ENCODE measurements around the gene MAST4.
A peak's percentile ranks its signal among the peaks of the same experiment; 100 is the strongest.

MAST4 gene

GRCh38 chr5:66976108-66976507, 379.9 kb downstream of the MAST4 start:
- Histone ChIP-seq H3K9me3 (ENCODE audit: control insufficient read depth, low read length) (no peaks in the 10 kb centered on the region), H2AFZ (no peak overlapping the region), H3K27me3 (ENCODE audit: control insufficient read depth, insufficient read depth, low read length) (no peaks in the 10 kb centered on the region), H3K36me3 (ENCODE audit: control insufficient read depth, insufficient read depth, low read length) (no peaks in the 10 kb centered on the region), H3K4me1 (peaks cover 12% of the 10 kb centered on the region), H3K79me2 (peaks cover 39% of the 10 kb centered on the region), H3K4me3 (ENCODE audit: low read depth, low read length) (no peak overlapping the region), H3K27ac (no peak overlapping the region), H3K9ac (no peak overlapping the region), H3K4me2 (ENCODE audit: low read length) (no peak overlapping the region)
- TF ChIP-seq, protein P1, sequence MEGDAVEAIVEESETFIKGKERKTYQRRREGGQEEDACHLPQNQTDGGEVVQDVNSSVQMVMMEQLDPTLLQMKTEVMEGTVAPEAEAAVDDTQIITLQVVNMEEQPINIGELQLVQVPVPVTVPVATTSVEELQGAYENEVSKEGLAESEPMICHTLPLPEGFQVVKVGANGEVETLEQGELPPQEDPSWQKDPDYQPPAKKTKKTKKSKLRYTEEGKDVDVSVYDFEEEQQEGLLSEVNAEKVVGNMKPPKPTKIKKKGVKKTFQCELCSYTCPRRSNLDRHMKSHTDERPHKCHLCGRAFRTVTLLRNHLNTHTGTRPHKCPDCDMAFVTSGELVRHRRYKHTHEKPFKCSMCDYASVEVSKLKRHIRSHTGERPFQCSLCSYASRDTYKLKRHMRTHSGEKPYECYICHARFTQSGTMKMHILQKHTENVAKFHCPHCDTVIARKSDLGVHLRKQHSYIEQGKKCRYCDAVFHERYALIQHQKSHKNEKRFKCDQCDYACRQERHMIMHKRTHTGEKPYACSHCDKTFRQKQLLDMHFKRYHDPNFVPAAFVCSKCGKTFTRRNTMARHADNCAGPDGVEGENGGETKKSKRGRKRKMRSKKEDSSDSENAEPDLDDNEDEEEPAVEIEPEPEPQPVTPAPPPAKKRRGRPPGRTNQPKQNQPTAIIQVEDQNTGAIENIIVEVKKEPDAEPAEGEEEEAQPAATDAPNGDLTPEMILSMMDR (IDR thresholded peaks at IDR 0.05), result no peak

- Histone ChIP-seq H3K79me2 (peaks cover 45% of the 10 kb centered on the region), H2AFZ (no peak overlapping the region), H3K9ac (no peak overlapping the region), H3K36me3 (ENCODE audit: control insufficient read depth, insufficient read depth, low read length) (no peaks in the 10 kb centered on the region), H3K4me3 (ENCODE audit: low read depth, low read length) (no peak overlapping the region), H3K27ac (no peak overlapping the region), H3K4me2 (ENCODE audit: low read length) (no peak overlapping the region), H3K4me1 (peaks cover 14% of the 10 kb centered on the region), H3K27me3 (ENCODE audit: control insufficient read depth, insufficient read depth, low read length) (no peaks in the 10 kb centered on the region), H3K9me3 (ENCODE audit: control insufficient read depth, low read length) (no peaks in the 10 kb centered on the region)
- TF ChIP-seq, protein P1 (IDR thresholded peaks at IDR 0.05), result no peak
Observed at GRCh38 chr5:66979738-66980137, 383.5 kb downstream of the MAST4 start.

DNA sequence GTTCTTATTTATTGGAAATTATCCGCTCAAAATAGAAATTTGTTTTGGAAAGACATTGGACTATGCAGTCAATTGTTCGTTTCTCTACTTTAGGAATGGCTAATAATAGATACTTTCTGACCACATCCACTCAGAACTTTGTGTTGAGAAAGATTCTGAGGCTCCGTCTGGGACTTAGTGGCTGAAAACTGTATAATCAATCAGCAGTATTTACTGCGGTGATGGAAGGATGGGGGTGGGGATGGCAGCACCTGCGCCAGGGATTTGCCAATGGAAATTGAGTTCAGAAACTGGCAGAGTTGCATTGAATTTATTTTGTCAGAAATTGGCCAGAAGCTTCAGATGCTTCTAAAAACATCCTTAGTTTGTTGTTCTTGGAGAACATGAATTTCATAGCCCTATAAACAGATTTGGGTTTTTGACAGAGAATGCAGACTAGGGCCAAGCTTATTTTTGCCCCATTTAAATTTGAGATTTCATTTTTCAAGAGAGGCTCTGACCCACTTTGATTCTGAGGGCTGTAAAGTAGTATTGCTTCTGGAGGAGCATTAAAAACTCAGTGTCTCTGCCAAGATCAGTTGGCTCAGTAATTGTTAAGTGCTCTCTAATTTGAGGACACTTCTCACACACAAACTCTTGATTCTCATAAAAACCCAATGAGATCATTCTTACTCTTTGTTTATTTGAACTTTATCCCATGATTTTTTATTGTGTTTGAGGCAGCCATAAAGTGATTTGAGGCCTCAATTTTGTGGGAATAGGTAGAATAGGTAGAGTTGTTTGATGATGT, 385.3 kb downstream of the MAST4 start:
- no peak overlapping the region for H2AFZ ChIP-seq
- no peaks in the 10 kb centered on the region for H3K36me3 ChIP-seq (ENCODE audit: control insufficient read depth, insufficient read depth, low read length)
- TF ChIP-seq, protein P1 (IDR thresholded peaks at IDR 0.05), result no peak
- H3K9ac ChIP-seq, result no peak overlapping the region
- no peaks in the 10 kb centered on the region for H3K27me3 ChIP-seq (ENCODE audit: control insufficient read depth, insufficient read depth, low read length)
- no peaks in the 10 kb centered on the region for H3K9me3 ChIP-seq (ENCODE audit: control insufficient read depth, low read length)
- H3K4me3 ChIP-seq (ENCODE audit: low read depth, low read length), result no peak overlapping the region
- H3K4me2 ChIP-seq (ENCODE audit: low read length), result no peak overlapping the region
- peaks cover 20% of the 10 kb centered on the region for H3K4me1 ChIP-seq
- peaks cover 40% of the 10 kb centered on the region for H3K79me2 ChIP-seq
- H3K27ac ChIP-seq, result no peak overlapping the region

DNA sequence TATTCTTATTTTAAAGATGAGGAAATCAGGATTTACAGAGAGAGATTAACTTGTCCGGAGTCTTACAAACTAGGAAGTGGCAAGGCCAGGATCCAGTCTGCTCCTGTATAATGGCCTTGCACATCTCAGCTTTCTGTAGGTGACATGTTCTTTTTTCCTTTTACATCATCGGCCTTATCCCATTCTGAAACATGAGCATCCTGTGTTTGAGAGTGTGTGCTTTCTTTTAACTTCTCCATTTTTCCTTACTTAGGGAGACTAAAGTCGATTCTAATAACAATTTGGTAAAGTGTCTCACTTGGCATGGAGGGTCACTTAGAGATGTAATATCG, 385.8 kb downstream of the MAST4 start:
- TF ChIP-seq, protein P1 (IDR thresholded peaks at IDR 0.05), result no peak
- peak overlapping the region; percentile 26 for H3K27ac ChIP-seq
- peaks cover 24% of the 10 kb centered on the region for H3K4me1 ChIP-seq
- H3K9ac ChIP-seq, result no peak overlapping the region
- no peak overlapping the region for H2AFZ ChIP-seq
- H3K9me3 ChIP-seq (ENCODE audit: control insufficient read depth, low read length), result no peaks in the 10 kb centered on the region
- no peaks in the 10 kb centered on the region for H3K27me3 ChIP-seq (ENCODE audit: control insufficient read depth, insufficient read depth, low read length)
- no peak overlapping the region for H3K4me2 ChIP-seq (ENCODE audit: low read length)
- H3K4me3 ChIP-seq (ENCODE audit: low read depth, low read length), result no peak overlapping the region
- H3K79me2 ChIP-seq, result peaks cover 37% of the 10 kb centered on the region
- no peaks in the 10 kb centered on the region for H3K36me3 ChIP-seq (ENCODE audit: control insufficient read depth, insufficient read depth, low read length)

DNA sequence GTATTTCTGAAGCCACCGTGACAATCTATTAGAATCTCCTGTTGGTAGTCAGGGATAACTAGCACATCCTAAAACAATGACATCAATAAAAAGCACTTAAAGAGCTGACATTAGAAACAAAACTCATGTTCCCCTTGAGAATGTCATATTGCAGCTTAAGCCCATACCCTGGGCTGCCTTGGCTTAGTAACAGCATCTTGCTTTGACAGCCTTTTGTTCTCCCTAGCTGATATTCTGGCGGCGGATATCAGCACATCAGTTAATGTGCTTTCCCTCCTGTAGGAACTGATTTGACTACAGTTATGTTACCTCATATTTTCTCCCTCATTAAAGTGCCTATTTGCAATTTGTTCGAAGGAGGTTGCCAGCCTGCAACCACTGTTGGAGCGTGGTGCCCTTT, 386.3 kb downstream of the MAST4 start:
- no peak overlapping the region for H2AFZ ChIP-seq
- H3K36me3 ChIP-seq (ENCODE audit: control insufficient read depth, insufficient read depth, low read length), result no peaks in the 10 kb centered on the region
- TF ChIP-seq, protein P1 (IDR thresholded peaks at IDR 0.05), result no peak
- H3K9ac ChIP-seq, result no peak overlapping the region
- no peaks in the 10 kb centered on the region for H3K27me3 ChIP-seq (ENCODE audit: control insufficient read depth, insufficient read depth, low read length)
- no peak overlapping the region for H3K4me2 ChIP-seq (ENCODE audit: low read length)
- H3K27ac ChIP-seq, result peak overlapping the region; percentile 26
- no peak overlapping the region for H3K4me3 ChIP-seq (ENCODE audit: low read depth, low read length)
- peaks cover 39% of the 10 kb centered on the region for H3K79me2 ChIP-seq
- peaks cover 24% of the 10 kb centered on the region for H3K4me1 ChIP-seq
- H3K9me3 ChIP-seq (ENCODE audit: control insufficient read depth, low read length), result no peaks in the 10 kb centered on the region
